ENCODE measurements around the gene VGLL4.
A peak's percentile ranks its signal among the peaks of the same experiment; 100 is the strongest.

DNA sequence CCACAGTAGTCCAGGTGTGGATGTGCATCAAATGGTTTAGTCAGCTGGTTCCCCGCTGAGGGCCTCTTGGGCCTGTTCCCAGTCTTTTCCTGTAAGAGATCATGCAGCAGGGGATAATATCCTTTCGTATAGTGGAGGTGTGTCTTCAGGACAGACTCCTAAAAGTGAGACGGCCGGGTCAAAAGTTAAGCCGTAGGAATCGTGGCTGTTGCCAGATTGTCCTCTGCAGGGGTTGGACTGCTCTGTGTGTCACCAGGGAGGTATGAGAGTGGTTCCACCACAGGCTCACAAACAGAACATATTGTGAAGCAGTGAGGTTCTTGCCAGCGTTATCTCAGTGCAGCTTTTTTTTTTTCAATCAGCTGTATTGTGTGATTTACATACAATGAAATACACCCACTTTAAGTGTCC lies 95.0 kb downstream of the VGLL4 start:
- TF ChIP-seq, protein P1, sequence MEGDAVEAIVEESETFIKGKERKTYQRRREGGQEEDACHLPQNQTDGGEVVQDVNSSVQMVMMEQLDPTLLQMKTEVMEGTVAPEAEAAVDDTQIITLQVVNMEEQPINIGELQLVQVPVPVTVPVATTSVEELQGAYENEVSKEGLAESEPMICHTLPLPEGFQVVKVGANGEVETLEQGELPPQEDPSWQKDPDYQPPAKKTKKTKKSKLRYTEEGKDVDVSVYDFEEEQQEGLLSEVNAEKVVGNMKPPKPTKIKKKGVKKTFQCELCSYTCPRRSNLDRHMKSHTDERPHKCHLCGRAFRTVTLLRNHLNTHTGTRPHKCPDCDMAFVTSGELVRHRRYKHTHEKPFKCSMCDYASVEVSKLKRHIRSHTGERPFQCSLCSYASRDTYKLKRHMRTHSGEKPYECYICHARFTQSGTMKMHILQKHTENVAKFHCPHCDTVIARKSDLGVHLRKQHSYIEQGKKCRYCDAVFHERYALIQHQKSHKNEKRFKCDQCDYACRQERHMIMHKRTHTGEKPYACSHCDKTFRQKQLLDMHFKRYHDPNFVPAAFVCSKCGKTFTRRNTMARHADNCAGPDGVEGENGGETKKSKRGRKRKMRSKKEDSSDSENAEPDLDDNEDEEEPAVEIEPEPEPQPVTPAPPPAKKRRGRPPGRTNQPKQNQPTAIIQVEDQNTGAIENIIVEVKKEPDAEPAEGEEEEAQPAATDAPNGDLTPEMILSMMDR (conservative IDR thresholded peaks at IDR 0.05; ENCODE audit: low read depth, low read length) = no peak
- TF ChIP-seq SMC3 (IDR thresholded peaks at IDR 0.05; ENCODE audit: low read depth, low read length) = 0 out of 2 replicates have a peak, but pooled peaks have one; percentile 6
- no peak for TF ChIP-seq CEBPB (IDR thresholded peaks at IDR 0.05; ENCODE audit: low read depth, low read length)
- no peak for TF ChIP-seq MAFK (IDR thresholded peaks at IDR 0.05; ENCODE audit: low read depth, low read length)
- no peak; the same call in 1 of the 2 replicates for TF ChIP-seq RAD21 (IDR thresholded peaks at IDR 0.05; ENCODE audit: low read length)
- no peak for TF ChIP-seq POLR2A (IDR thresholded peaks at IDR 0.05; ENCODE audit: low read depth, low read length)
- no peak for TF ChIP-seq RFX5 (IDR thresholded peaks at IDR 0.05; ENCODE audit: low read depth, low read length)
- no peak for TF ChIP-seq MAZ (IDR thresholded peaks at IDR 0.05; ENCODE audit: borderline replicate concordance, low read depth, low read length)
- no peak for TF ChIP-seq FOS (IDR thresholded peaks at IDR 0.05; ENCODE audit: low read depth, low read length)
- TF ChIP-seq USF2 (IDR thresholded peaks at IDR 0.05; ENCODE audit: low read depth, low read length) = no peak
- TF ChIP-seq MXI1 (IDR thresholded peaks at IDR 0.05; ENCODE audit: borderline replicate concordance, low read depth, low read length) = no peak

All from IMR-90 (cell line).